Memory B cell (primary cell): Measurements from ENCODE around the gene RNF148.

Experiments used
- ATAC-seq: fragments of 150-1000 bp; cut with Tn5 transposase; 2 replicates; pipeline ENCODE4 v1.10.0; 2021; ENCODE audit warnings: low read depth, mild to moderate bottlenecking, moderate library complexity
- DNase-seq, 2 donors: peaks; one replicate each; pipeline ENCODE4 v3.0.0; 2022; ENCODE audit warnings: low spot score in 2 of 2
- H3K27ac Mint-ChIP-seq: one replicate; pipeline ENCODE4 v1.8.0; 2022; ENCODE audit warnings: mild to moderate bottlenecking, moderate library complexity, mixed read lengths
- H3K27me3 Mint-ChIP-seq: one replicate; pipeline ENCODE4 v1.8.0; 2022; ENCODE audit warnings: mixed read lengths
- H3K36me3 Mint-ChIP-seq: one replicate; pipeline ENCODE4 v1.8.0; 2022; ENCODE audit warnings: mild to moderate bottlenecking, mixed read lengths
- H3K4me1 Mint-ChIP-seq: one replicate; pipeline ENCODE4 v1.8.0; 2022; ENCODE audit warnings: mixed read lengths
- H3K4me3 Mint-ChIP-seq: one replicate; pipeline ENCODE4 v1.8.0; 2022; ENCODE audit warnings: mild to moderate bottlenecking, moderate library complexity, mixed read lengths
- H3K9me3 Mint-ChIP-seq: one replicate; pipeline ENCODE4 v1.8.0; 2022; ENCODE audit warnings: mixed read lengths

Gene RNF148

GRCh38 chr7:122710916-122711315 lies 8.2 kb upstream of the RNF148 start:
- no peak overlapping the region for H3K27ac Mint-ChIP-seq
- no peak for DNase-seq
- H3K27me3 Mint-ChIP-seq: no peaks in the 10 kb centered on the region
- H3K36me3 Mint-ChIP-seq: no peaks in the 10 kb centered on the region
- ATAC-seq: no peak
- no peaks in the 10 kb centered on the region for H3K4me1 Mint-ChIP-seq
- H3K9me3 Mint-ChIP-seq: peaks cover 1% of the 10 kb centered on the region
- no peak overlapping the region for H3K4me3 Mint-ChIP-seq

- no peak overlapping the region for H3K27ac Mint-ChIP-seq
- no peaks in the 10 kb centered on the region for H3K27me3 Mint-ChIP-seq
- H3K4me3 Mint-ChIP-seq: no peak overlapping the region
- no peak for DNase-seq
- peaks cover 1% of the 10 kb centered on the region for H3K9me3 Mint-ChIP-seq
- no peaks in the 10 kb centered on the region for H3K4me1 Mint-ChIP-seq
- ATAC-seq: no peak
- no peaks in the 10 kb centered on the region for H3K36me3 Mint-ChIP-seq
Measured at GRCh38 chr7:122709930-122710646, 7.4 kb upstream of the RNF148 start.

GRCh38 chr7:122706836-122707235 lies 4.1 kb upstream of the RNF148 start:
- ATAC-seq (no peak), DNase-seq (no peak)
- Mint-ChIP-seq H3K4me1 (no peaks in the 10 kb centered on the region), H3K27ac (no peak overlapping the region), H3K27me3 (no peaks in the 10 kb centered on the region), H3K9me3 (peaks cover 7% of the 10 kb centered on the region), H3K4me3 (no peak overlapping the region), H3K36me3 (no peaks in the 10 kb centered on the region)

GRCh38 chr7:122699017-122699416 lies 3.7 kb downstream of the RNF148 start, which contains the start of gene RNF133:
TSS of gene RNF133 (minus strand) at chr7:122699117. CDS start at chr7:122698918, 199 bp downstream.
- Mint-ChIP-seq H3K27ac (no peak within 1 kb of the TSS), H3K36me3 (no peaks in the 10 kb centered on the region), H3K27me3 (peaks cover under 1% of the 10 kb centered on the region), H3K9me3 (peaks cover 12% of the 10 kb centered on the region), H3K4me1 (no peaks in the 10 kb centered on the region), H3K4me3 (no peak within 1 kb of the TSS)
- ATAC-seq: no peak
- DNase-seq: no peak

- peaks cover 15% of the 10 kb centered on the region for H3K9me3 Mint-ChIP-seq
- H3K27me3 Mint-ChIP-seq: peaks cover 2% of the 10 kb centered on the region
- no peak overlapping the region for H3K27ac Mint-ChIP-seq
- H3K4me3 Mint-ChIP-seq: no peak overlapping the region
- H3K36me3 Mint-ChIP-seq: no peaks in the 10 kb centered on the region
- ATAC-seq (no peak), DNase-seq (no peak)
- H3K4me1 Mint-ChIP-seq: no peaks in the 10 kb centered on the region
Measured at GRCh38 chr7:122695816-122696215, 6.9 kb downstream of the RNF148 start.

- H3K27ac Mint-ChIP-seq: no peak overlapping the region
- no peak overlapping the region for H3K4me3 Mint-ChIP-seq
- peaks cover 12% of the 10 kb centered on the region for H3K9me3 Mint-ChIP-seq
- peaks cover 2% of the 10 kb centered on the region for H3K27me3 Mint-ChIP-seq
- H3K36me3 Mint-ChIP-seq: no peaks in the 10 kb centered on the region
- ATAC-seq: no peak
- DNase-seq: no peak
- H3K4me1 Mint-ChIP-seq: no peaks in the 10 kb centered on the region
Measured at GRCh38 chr7:122694697-122695096, 8.0 kb downstream of the RNF148 start.

- no peak overlapping the region for H3K4me3 Mint-ChIP-seq
- H3K27me3 Mint-ChIP-seq: peaks cover 2% of the 10 kb centered on the region
- no peaks in the 10 kb centered on the region for H3K4me1 Mint-ChIP-seq
- no peak overlapping the region for H3K27ac Mint-ChIP-seq
- H3K36me3 Mint-ChIP-seq: no peaks in the 10 kb centered on the region
- no peak for DNase-seq
- peaks cover 10% of the 10 kb centered on the region for H3K9me3 Mint-ChIP-seq
- no peak for ATAC-seq
Measured at GRCh38 chr7:122692769-122693309, 9.9 kb downstream of the RNF148 start.

- Mint-ChIP-seq H3K36me3 (no peaks in the 10 kb centered on the region), H3K4me3 (no peak overlapping the region), H3K9me3 (peaks cover 10% of the 10 kb centered on the region), H3K27ac (no peak overlapping the region), H3K27me3 (peaks cover 2% of the 10 kb centered on the region), H3K4me1 (no peaks in the 10 kb centered on the region)
- no peak for DNase-seq
- ATAC-seq: no peak
Measured at GRCh38 chr7:122691569-122692235, 11.0 kb downstream of the RNF148 start.

- Mint-ChIP-seq H3K27ac (no peak overlapping the region), H3K36me3 (no peaks in the 10 kb centered on the region), H3K27me3 (peaks cover 2% of the 10 kb centered on the region), H3K4me3 (no peak overlapping the region), H3K9me3 (peaks cover 10% of the 10 kb centered on the region), H3K4me1 (no peaks in the 10 kb centered on the region)
- ATAC-seq (no peak), DNase-seq (no peak)
Measured at GRCh38 chr7:122689346-122690109, 13.2 kb downstream of the RNF148 start.

GRCh38 chr7:122688400-122688998 lies 14.2 kb downstream of the RNF148 start:
- DNase-seq (no peak), ATAC-seq (no peak)
- no peaks in the 10 kb centered on the region for H3K4me1 Mint-ChIP-seq
- no peak overlapping the region for H3K27ac Mint-ChIP-seq
- H3K9me3 Mint-ChIP-seq: peaks cover 8% of the 10 kb centered on the region
- no peaks in the 10 kb centered on the region for H3K27me3 Mint-ChIP-seq
- H3K36me3 Mint-ChIP-seq: no peaks in the 10 kb centered on the region
- H3K4me3 Mint-ChIP-seq: no peak overlapping the region

- no peaks in the 10 kb centered on the region for H3K36me3 Mint-ChIP-seq
- H3K27ac Mint-ChIP-seq: no peak overlapping the region
- no peaks in the 10 kb centered on the region for H3K27me3 Mint-ChIP-seq
- H3K4me3 Mint-ChIP-seq: no peak overlapping the region
- peaks cover 2% of the 10 kb centered on the region for H3K9me3 Mint-ChIP-seq
- H3K4me1 Mint-ChIP-seq: no peaks in the 10 kb centered on the region
- ATAC-seq (no peak), DNase-seq (no peak)
Measured at GRCh38 chr7:122686360-122686878, 16.3 kb downstream of the RNF148 start.

- H3K27me3 Mint-ChIP-seq: no peaks in the 10 kb centered on the region
- H3K36me3 Mint-ChIP-seq: no peaks in the 10 kb centered on the region
- no peaks in the 10 kb centered on the region for H3K4me1 Mint-ChIP-seq
- no peak for DNase-seq
- ATAC-seq: no peak
- no peak overlapping the region for H3K4me3 Mint-ChIP-seq
- H3K27ac Mint-ChIP-seq: no peak overlapping the region
- H3K9me3 Mint-ChIP-seq: peaks cover 2% of the 10 kb centered on the region
Measured at GRCh38 chr7:122684504-122684903, 18.2 kb downstream of the RNF148 start.

GRCh38 chr7:122682815-122683550 lies 19.7 kb downstream of the RNF148 start:
- no peak for ATAC-seq
- no peaks in the 10 kb centered on the region for H3K27me3 Mint-ChIP-seq
- H3K36me3 Mint-ChIP-seq: no peaks in the 10 kb centered on the region
- no peaks in the 10 kb centered on the region for H3K4me1 Mint-ChIP-seq
- no peak overlapping the region for H3K27ac Mint-ChIP-seq
- DNase-seq: no peak
- H3K9me3 Mint-ChIP-seq: peaks cover 3% of the 10 kb centered on the region
- no peak overlapping the region for H3K4me3 Mint-ChIP-seq
